Muscle of arm (tissue), 14 donors: Measurements from ENCODE around the gene NT5E. TPM values are rescaled to one million over a fixed set of nuclear protein-coding genes. Genes with fewer than 3 reads are reported as not detected.
"Not testable (repeated sequence)": the region's sequence is repeated elsewhere in the genome, so short reads cannot be mapped to it uniquely, and the experiment has no call there.

Experiments
- DNase-seq: peaks from one replicate; pipeline ENCODE4 v3.0.0-alpha.2; 2013
- long read RNA-seq, 11 donors: transcript quantifications; one replicate each; lab custom pipeline, GENCODE V29; 2026
- polyA plus RNA-seq, 12 donors: library from polyadenylated mRNA; unstranded; fragments of 120-200 nt; gene quantifications; one replicate each; pipeline ENCODE4 v1.2.1, GENCODE V29; 2013; ENCODE audit not compliant: insufficient read length in 12 of 12

NT5E gene
- polyA plus RNA-seq = 10 to 100 TPM in 11 of 12 donors, not detected in 1; 21.1 to 56.0 (median 29.1) TPM
- long read RNA-seq, donor 1, transcript NT5E-201 (9 exons, 3,548 nt) = major isoform, 5 of 16 reads
- long read RNA-seq, donor 1, partial matches to known transcripts = 8 of 16 reads
- long read RNA-seq, donor 1, other reads (novel, unspliced or antisense) = 0 of 16 reads
- long read RNA-seq, donor 2, transcript NT5E-201 (9 exons, 3,548 nt) = major isoform, 5 of 10 reads
- long read RNA-seq, donor 2, transcript NT5E-202 (3 exons, 974 nt) = major isoform, 5 of 10 reads
- long read RNA-seq, donor 2, partial matches to known transcripts = 0 of 10 reads
- long read RNA-seq, donor 2, other reads (novel, unspliced or antisense) = 0 of 10 reads
- long read RNA-seq, donor 3, transcript NT5E-201 (9 exons, 3,548 nt) = major isoform, 6 of 7 reads
- long read RNA-seq, donor 3, partial matches to known transcripts = 0 of 7 reads
- long read RNA-seq, donor 3, other reads (novel, unspliced or antisense) = 0 of 7 reads
- long read RNA-seq, donor 4, partial matches to known transcripts = 0 of 8 reads
- long read RNA-seq, donor 4, other reads (novel, unspliced or antisense) = 5 of 8 reads
- long read RNA-seq, donor 5, transcript NT5E-201 (9 exons, 3,548 nt) = major isoform, 10 of 18 reads
- long read RNA-seq, donor 5, partial matches to known transcripts = 8 of 18 reads
- long read RNA-seq, donor 5, other reads (novel, unspliced or antisense) = 0 of 18 reads
- long read RNA-seq, donor 6, partial matches to known transcripts = 0 of 4 reads
- long read RNA-seq, donor 6, other reads (novel, unspliced or antisense) = 0 of 4 reads
- long read RNA-seq, donor 7, partial matches to known transcripts = 0 of 3 reads
- long read RNA-seq, donor 7, other reads (novel, unspliced or antisense) = 0 of 3 reads
- long read RNA-seq, donor 8, transcript NT5E-201 (9 exons, 3,548 nt) = major isoform, 7 of 9 reads
- long read RNA-seq, donor 8, partial matches to known transcripts = 0 of 9 reads
- long read RNA-seq, donor 8, other reads (novel, unspliced or antisense) = 0 of 9 reads
- long read RNA-seq, donor 9, partial matches to known transcripts = 0 of 5 reads
- long read RNA-seq, donor 9, other reads (novel, unspliced or antisense) = 0 of 5 reads
- long read RNA-seq, donor 10, transcript NT5E-201 (9 exons, 3,548 nt) = major isoform, 5 of 5 reads
- long read RNA-seq, donor 10, partial matches to known transcripts = 0 of 5 reads
- long read RNA-seq, donor 10, other reads (novel, unspliced or antisense) = 0 of 5 reads
- long read RNA-seq, donor 11, transcript NT5E-201 (9 exons, 3,548 nt) = major isoform, 5 of 11 reads
- long read RNA-seq, donor 11, partial matches to known transcripts = 5 of 11 reads
- long read RNA-seq, donor 11, other reads (novel, unspliced or antisense) = 0 of 11 reads

DNA sequence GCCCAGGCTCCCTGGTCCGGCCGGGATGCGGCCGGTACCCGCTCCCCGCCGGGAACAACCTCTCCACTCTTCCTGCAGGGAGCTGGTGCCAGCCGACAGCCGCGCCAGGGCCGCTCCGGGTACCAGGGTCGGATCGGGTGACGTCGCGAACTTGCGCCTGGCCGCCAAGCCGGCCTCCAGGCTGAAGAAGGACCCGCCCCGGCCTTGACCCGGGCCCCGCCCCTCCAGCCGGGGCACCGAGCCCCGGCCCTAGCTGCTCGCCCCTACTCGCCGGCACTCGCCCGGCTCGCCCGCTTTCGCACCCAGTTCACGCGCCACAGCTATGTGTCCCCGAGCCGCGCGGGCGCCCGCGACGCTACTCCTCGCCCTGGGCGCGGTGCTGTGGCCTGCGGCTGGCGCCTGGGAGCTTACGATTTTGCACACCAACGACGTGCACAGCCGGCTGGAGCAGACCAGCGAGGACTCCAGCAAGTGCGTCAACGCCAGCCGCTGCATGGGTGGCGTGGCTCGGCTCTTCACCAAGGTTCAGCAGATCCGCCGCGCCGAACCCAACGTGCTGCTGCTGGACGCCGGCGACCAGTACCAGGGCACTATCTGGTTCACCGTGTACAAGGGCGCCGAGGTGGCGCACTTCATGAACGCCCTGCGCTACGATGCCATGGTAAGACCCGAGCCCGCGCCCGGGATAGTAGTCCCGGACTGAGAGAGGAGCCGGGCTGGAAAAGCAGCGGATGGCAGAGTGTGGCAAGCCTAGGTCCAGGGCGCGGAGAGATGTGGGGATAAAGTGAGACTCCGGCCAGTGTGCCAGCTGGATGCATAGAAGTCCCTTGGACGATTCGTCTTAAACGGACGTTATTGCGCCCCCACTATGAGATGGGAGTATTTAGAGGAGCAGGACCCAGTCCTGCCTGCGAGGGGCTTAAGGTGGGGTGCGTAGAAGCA is at the start of gene NT5E:
Gene NT5E, plus strand, starts transcription at position 266 of the 942 bp plus-strand sequence. Its CDS starts 57 bp downstream, at position 323.
- no peak for DNase-seq

DNA sequence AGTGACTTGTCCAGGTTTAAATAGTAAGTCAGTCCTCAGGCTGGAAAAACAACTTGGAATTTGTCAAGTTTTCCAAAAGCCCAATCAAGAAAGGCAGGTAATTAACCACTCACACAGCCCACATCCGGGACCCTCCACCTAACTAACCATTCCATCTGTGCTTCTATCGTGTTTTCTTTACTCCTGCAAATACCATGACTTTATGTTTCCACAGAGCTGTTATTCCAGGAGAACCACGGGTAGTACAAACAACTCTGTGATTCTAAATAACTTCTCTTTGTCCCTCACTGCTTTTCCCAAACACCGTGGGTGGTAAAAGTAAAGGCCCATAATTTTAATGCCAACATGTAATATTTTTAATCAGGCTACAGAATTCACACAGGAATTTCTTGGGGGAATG is 49.6 kb upstream of the NT5E start:
- no peak for DNase-seq

DNA sequence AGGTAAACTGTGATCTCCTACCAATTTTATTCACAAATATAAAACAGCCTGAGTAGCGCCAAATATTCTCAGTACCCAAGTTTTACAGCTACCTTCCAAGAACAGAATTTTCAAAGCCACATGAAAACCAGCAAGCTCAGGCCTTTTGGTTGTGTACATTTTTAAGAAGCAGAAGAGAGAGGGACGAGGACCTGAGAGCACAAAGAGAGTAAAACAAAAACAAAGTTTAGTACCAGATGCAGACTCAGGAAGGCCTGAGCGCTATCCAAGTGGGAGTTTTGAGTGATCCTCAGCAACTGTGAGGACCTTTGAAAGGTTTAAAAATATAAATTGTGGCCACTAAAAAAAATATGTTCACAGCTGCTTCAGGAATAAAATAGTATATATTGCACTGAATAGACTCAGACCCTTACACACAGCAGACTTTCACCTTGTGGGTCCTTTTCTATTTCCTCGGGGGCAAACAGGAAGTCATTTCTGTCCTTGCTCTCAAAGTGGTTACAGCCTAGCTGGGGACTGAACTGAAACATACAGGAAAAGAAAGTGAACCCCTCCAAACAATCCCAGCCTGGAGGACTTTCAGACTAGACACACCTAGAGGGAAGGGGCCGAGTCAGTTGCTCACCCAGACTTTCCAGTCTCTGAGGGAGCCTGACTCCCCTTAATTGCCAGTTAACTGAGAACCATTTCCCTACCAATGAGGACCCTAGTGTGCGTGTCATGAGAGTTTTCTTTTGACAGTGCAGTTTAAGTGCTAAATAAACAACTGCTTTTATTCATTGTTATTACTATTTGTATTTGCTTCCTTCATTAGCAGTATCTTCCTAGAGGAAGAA is 48.5 kb upstream of the NT5E start:
- DNase-seq = no peak

DNA sequence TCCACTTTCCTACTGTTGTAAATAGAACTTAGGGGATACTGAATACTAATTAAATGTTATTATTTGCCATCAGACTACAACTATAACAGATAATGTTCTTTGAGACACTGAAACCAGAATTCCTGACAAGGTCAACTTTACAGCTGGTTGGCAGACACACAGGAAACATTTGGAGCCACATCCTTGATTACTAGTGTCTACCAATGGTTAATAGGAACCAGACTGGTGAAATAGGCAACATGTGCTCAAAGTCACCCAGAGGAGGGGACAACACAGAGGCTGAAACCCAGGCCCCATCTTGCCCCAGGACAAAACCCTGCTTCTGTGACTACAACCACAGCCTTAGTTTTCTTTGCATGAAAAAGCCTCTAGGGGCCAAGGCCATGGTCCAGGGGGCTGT is 47.8 kb upstream of the NT5E start:
- no peak for DNase-seq

DNA sequence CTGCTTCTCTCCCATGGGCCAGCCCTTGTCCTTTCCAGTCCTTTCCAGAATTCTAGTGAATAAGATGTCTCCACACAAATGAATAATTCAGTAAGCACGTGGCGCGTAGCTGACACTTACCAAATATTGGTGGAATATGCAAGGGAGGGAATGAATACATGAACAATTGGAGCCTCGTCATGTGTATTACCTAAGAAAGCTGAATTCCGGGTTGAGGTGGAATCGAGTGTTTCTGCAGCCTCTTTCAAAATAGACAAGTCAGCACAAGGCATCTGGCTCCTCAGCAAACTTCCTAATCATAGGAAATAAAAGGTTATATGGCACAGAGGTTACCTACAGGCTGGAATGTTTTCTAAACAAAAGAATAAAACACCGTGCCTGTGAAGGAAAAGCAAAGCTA is 47.0 kb upstream of the NT5E start:
- DNase-seq = no peak

DNA sequence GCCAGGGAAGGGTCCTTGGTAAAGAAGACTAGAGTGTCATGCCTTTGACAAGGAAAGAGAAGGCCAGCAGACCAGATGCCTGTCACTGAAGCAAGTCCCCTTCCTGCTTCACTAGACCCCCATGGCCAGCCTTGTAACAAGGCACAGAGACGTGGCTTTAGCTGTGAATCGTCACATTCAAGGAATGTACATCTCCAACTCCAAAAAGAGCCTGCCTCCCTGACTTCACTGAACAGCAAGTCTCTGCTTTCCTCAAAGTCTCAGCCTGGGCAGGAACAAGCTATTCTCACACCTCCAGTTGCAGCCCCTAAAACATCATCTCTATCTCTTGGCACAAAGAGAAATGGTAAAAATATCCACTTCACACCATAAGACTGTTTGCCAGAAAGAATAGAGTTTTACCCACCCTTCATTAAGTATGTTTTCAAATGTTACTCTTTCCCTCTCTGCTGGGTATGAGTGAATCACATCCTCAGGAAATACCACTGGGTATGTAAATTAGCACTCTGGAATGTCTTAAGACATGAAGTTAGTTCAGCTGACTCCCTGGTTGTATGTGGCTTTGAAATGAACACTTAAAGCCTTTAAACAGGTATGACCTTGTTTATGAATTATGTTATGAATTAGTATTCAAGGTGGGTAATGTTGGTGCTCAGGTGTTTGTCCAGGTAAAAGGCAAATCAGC is 46.4 kb upstream of the NT5E start:
- DNase-seq = no peak

DNA sequence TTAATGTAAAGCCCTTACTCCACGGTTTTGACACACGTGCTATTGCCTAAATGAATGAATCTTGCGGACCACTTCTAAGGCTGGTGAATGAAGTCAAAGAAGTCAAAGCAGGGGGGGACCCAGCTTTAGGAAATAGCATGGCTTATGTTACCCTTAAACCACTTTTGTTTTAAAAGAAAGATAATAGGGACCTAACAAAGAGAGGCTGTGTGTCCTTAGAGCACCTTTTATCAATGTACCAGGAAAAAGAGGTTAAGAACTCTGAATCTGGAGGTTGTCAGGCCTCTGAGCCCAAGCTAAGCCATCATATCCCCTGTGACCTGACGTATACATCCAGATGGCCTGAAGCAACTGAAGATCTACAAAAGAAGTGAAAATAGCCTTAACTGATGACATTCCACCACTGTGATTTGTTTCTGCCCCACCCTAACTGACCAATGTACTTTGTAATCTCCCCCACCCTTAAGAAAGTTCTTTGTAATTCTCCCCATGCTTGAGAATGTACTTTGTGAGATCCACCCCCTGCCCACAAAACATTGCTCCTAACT is 45.8 kb upstream of the NT5E start:
- DNase-seq = not testable (repeated sequence)

DNA sequence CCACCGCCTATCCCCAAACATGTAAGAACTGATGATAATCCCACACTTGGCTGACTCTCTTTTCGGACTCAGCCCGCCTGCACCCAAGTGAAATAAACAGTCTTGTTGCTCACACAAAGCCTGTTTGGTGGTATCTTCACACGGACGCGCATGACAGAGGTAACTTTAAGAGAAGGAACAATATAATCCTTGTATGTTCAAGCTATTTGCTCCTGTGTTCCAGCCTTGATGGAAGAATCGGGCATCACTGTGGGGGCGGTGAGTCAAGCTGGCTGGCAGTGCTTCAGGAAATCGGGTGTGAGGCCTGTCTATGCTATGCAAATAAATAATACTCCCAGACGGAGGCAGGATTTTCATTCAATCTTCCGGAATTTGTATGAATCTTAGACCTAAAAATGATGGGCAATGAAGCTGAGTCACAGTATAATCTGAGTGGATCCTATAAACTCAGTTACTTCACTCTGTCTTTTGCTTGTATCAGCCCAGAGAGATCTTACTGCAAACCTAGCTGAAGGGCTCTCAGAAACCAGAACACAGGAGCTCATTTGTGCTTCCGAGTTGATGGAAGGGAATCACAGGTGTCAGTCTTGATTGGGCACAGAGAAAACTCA is 45.2 kb upstream of the NT5E start:
- no peak for DNase-seq

DNA sequence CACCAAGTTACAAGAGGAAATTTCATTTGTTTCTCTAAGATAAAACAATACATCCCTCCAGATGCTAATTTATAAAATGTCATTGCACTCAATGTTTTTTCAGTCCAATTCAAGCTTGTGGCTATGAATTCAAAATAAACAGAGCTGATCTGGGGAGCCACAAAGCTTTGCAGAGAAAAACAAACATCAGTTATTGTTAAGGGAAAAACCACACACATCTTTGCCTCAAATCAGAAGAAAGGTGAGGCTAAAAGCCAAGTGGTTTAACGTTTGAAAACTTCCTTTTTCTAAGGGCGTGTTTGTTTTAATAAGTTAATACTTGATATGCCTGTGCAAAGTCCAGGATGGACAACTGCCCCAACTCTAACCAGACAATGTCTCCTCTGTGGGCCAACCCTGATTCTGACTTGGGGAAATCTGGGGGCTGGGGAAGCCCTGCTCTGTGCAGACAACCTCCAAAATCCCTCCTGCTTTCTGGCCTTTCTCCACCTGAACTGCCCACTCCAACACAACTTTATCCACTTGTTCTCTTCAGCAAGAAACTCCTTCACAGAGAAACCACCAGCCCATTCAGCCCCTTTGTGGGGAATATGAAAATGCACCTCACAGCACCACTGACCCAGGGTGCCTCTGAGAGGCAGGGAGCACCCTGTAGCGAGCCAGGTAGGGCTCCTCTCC is 44.6 kb upstream of the NT5E start:
- no peak for DNase-seq

DNA sequence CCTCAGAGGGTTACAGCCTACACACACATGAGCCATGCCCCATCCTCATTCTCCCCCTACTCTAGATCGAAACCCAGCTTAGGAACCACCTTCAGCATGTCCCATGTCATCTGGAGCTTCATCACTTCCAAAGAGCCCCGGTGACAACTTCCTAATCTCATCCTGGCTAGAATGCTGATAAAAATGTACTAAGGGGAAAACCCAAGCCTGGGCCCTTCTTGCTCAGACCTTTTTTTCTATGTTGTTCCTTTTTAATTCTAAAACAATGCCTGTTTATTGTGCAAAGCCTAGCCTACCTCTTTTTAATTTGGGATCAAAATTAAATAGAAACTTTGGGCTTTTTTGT is 44.1 kb upstream of the NT5E start:
- no peak for DNase-seq

DNA sequence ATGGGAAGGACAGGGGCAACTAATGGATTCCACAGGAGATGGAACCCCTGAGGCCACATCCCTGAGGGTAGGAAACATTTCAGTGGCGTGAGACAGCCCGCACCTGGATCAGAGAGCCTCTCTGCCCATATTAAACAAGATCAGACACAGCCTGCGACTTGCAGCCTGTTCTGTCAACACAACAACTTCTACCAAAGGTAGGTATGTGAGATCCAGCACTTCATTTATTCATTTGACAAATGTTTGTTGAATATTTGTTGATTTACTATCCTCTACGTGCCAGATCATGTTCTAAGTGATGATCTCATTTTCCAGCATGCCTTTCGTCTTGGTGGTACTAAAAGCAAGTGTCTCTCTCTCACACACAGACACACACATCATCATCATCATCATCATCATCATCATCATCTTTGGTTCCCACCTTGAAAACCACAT is 43.2 kb upstream of the NT5E start:
- no peak for DNase-seq

DNA sequence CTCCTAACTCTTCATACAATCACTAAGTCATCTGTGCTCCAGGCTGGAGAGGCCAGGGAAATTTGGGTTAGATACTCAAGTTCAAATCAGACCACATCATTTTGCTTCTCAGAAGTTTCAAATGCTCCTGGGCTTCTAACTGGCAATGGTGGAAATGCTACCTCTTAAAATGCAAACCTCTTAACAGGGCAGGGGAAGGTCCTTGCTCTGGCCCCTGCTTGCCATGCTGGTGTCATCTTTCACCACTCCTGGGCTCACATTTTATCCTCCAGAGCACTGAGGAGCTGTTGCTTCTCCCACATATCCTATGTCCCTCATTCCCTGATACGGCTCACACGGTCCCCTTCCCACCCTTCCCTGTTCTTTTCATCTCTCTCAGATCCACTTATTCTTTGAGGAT is 41.8 kb upstream of the NT5E start:
- DNase-seq = no peak

DNA sequence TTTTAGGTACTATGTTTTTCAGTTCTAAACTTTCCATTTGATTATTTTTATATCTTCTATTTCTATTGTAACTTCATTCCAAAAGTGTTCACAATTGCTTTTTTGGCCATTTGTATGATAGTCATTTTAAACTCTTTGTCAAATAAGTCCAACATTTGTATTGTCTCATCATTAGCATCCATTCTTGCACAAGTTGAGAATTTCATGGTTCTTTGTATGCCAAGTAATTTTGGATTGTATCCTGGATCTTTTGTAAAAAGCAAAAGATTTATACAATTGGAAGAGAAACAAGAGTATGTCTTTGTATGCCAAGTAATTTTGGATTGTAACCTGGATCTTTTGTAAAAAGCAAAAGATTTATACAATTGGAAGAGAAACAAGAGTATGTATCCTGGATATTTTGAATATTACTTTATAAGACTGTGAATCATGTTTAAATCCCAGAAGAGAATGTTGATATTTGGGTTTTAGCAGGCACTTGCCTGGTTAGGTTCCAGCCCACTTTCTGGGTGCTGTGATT is 36.9 kb upstream of the NT5E start:
- peak; percentile 83 for DNase-seq

DNA sequence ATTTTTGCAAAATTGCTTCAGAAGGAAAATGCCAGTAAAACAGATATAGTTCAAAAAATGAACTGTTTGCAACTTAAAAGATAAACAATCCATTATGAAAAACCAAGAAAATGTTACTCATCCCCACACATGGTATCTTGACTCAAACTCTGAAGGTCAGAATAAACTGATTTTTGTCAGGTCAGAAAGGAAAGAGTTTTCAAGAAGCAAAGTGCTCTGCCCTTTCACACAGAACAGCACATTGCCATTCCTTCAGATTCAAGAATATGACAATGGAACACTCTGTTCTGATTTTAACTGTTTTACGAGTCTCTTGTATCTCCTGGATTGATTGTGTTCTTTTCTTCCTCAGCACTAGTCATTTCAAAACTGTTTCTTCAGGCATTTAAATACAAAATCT is 33.8 kb upstream of the NT5E start:
- DNase-seq = no peak

DNA sequence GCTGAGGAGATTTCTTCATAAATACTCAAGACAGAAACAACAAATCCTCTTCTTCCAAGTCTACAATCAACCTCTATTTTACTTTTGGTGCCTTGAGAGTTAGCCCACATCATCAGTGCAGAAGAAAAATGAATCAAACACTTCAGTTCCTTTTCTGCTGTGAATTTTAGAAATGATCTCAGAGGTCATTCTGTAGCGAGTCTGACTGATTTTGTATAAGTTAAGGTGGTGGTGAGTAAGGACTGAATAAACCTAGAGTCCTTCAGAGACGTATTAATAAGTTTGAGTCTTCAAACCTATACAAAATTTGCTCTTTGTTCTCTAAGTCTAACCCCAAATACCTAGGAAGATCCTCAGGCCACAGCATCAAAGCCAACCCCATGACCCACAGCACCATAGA is 33.1 kb upstream of the NT5E start:
- no peak for DNase-seq

DNA sequence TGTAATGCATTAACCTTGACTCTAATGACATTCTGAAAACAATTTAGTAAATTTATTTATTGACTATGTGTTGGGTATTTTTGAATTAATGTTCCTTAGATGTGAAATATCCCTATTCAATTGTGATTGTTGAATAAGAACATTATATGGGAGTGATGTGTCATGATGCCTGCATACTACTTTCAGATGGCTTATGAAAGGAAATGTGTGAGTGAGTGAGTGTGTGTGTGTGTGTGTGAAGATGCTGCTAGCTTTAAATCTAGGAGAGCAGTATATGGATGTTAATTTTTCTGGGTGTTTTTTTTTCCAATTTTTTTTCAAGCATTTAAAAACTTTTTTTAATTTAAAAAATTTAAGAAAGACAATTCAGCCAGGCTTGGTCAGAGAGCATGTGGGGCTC is 32.5 kb upstream of the NT5E start:
- no peak for DNase-seq

DNA sequence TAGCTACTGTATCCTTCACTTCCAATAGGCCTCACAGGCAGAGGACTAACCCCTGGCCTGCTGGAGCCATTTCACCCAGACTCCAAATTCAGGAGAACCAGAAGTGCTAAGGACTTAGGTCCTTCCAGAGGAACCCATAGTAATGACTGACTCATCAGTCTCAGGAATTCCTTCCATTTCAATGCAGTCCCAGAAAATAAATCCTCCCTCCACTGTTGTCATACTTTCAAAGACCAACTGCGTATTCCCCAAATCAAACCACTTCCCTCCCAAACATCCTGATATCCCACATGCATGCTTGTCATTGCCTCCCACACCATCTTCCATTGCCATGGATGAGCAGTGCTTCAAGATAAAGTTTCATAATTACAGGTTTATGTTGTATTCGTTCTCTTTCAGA is 31.8 kb upstream of the NT5E start:
- no peak for DNase-seq
